ENCODE data around the gene PLB1.

Gene PLB1

GRCh38 chr2:28639092-28639691, 143.3 kb downstream of the PLB1 start:
- TF ChIP-seq SPI1 (IDR thresholded peaks at IDR 0.05; ENCODE audit: low read depth, low read length) (no peak), POU2F2 (IDR thresholded peaks at IDR 0.05; ENCODE audit: low read depth, low read length) (no peak), TAF1 (IDR thresholded peaks at IDR 0.05; ENCODE audit: low read depth, low read length) (no peak), PAX5 (IDR thresholded peaks at IDR 0.05; ENCODE audit: insufficient read depth, low read length, severe bottlenecking) (no peak), POLR2A (IDR thresholded peaks at IDR 0.05; ENCODE audit: low read depth, low read length) (no peak), POLR2AphosphoS5 (IDR thresholded peaks at IDR 0.05; ENCODE audit: low read depth, low read length) (no peak)
- FAIRE-seq (no peak), DNase-seq (ENCODE audit: insufficient read length, low spot score) (no peak)

GRCh38 chr2:28639836-28640235, 144.0 kb downstream of the PLB1 start:
- DNase-seq (ENCODE audit: insufficient read length, low spot score) (no peak), FAIRE-seq (no peak)

GRCh38 chr2:28640260-28640907, 144.5 kb downstream of the PLB1 start:
- FAIRE-seq: no peak
- TF ChIP-seq POU2F2 (IDR thresholded peaks at IDR 0.05; ENCODE audit: low read depth, low read length): no peak
- TF ChIP-seq SPI1 (IDR thresholded peaks at IDR 0.05; ENCODE audit: low read depth, low read length): no peak
- no peak for TF ChIP-seq PAX5 (IDR thresholded peaks at IDR 0.05; ENCODE audit: insufficient read depth, low read length, severe bottlenecking)
- no peak for TF ChIP-seq POLR2AphosphoS5 (IDR thresholded peaks at IDR 0.05; ENCODE audit: low read depth, low read length)
- TF ChIP-seq TAF1 (IDR thresholded peaks at IDR 0.05; ENCODE audit: low read depth, low read length): no peak
- TF ChIP-seq POLR2A (IDR thresholded peaks at IDR 0.05; ENCODE audit: low read depth, low read length): no peak

More at GRCh38 chr2:28639836-28640235, 144.0 kb downstream of the PLB1 start:
- TF ChIP-seq SPI1 (IDR thresholded peaks at IDR 0.05; ENCODE audit: low read depth, low read length) (no peak), POLR2A (IDR thresholded peaks at IDR 0.05; ENCODE audit: low read depth, low read length) (no peak), POLR2AphosphoS5 (IDR thresholded peaks at IDR 0.05; ENCODE audit: low read depth, low read length) (no peak), PAX5 (IDR thresholded peaks at IDR 0.05; ENCODE audit: insufficient read depth, low read length, severe bottlenecking) (no peak), TAF1 (IDR thresholded peaks at IDR 0.05; ENCODE audit: low read depth, low read length) (no peak), POU2F2 (IDR thresholded peaks at IDR 0.05; ENCODE audit: low read depth, low read length) (no peak)

GRCh38 chr2:28640908-28641300, 145.0 kb downstream of the PLB1 start:
- FAIRE-seq (no peak), DNase-seq (ENCODE audit: insufficient read length, low spot score) (no peak)
- TF ChIP-seq SPI1 (IDR thresholded peaks at IDR 0.05; ENCODE audit: low read depth, low read length): no peak
- no peak for TF ChIP-seq POU2F2 (IDR thresholded peaks at IDR 0.05; ENCODE audit: low read depth, low read length)
- no peak for TF ChIP-seq POLR2AphosphoS5 (IDR thresholded peaks at IDR 0.05; ENCODE audit: low read depth, low read length)
- no peak for TF ChIP-seq TAF1 (IDR thresholded peaks at IDR 0.05; ENCODE audit: low read depth, low read length)
- no peak for TF ChIP-seq POLR2A (IDR thresholded peaks at IDR 0.05; ENCODE audit: low read depth, low read length)
- TF ChIP-seq PAX5 (IDR thresholded peaks at IDR 0.05; ENCODE audit: insufficient read depth, low read length, severe bottlenecking): no peak

More at GRCh38 chr2:28640260-28640907, 144.5 kb downstream of the PLB1 start:
- DNase-seq (ENCODE audit: insufficient read length, low spot score): no peak

GRCh38 chr2:28642796-28643195, 146.9 kb downstream of the PLB1 start:
- TF ChIP-seq POLR2A (IDR thresholded peaks at IDR 0.05; ENCODE audit: low read depth, low read length): no peak
- TF ChIP-seq TAF1 (IDR thresholded peaks at IDR 0.05; ENCODE audit: low read depth, low read length): no peak
- TF ChIP-seq POU2F2 (IDR thresholded peaks at IDR 0.05; ENCODE audit: low read depth, low read length): no peak
- no peak for TF ChIP-seq SPI1 (IDR thresholded peaks at IDR 0.05; ENCODE audit: low read depth, low read length)
- TF ChIP-seq POLR2AphosphoS5 (IDR thresholded peaks at IDR 0.05; ENCODE audit: low read depth, low read length): no peak
- no peak for TF ChIP-seq PAX5 (IDR thresholded peaks at IDR 0.05; ENCODE audit: insufficient read depth, low read length, severe bottlenecking)

GRCh38 chr2:28643327-28643726, 147.5 kb downstream of the PLB1 start:
- DNase-seq (ENCODE audit: insufficient read length, low spot score) (no peak), FAIRE-seq (no peak)
- no peak for TF ChIP-seq POLR2AphosphoS5 (IDR thresholded peaks at IDR 0.05; ENCODE audit: low read depth, low read length)
- TF ChIP-seq SPI1 (IDR thresholded peaks at IDR 0.05; ENCODE audit: low read depth, low read length): no peak
- TF ChIP-seq POLR2A (IDR thresholded peaks at IDR 0.05; ENCODE audit: low read depth, low read length): no peak
- no peak for TF ChIP-seq TAF1 (IDR thresholded peaks at IDR 0.05; ENCODE audit: low read depth, low read length)
- no peak for TF ChIP-seq POU2F2 (IDR thresholded peaks at IDR 0.05; ENCODE audit: low read depth, low read length)
- TF ChIP-seq PAX5 (IDR thresholded peaks at IDR 0.05; ENCODE audit: insufficient read depth, low read length, severe bottlenecking): no peak

More at GRCh38 chr2:28642796-28643195, 146.9 kb downstream of the PLB1 start:
- FAIRE-seq (no peak), DNase-seq (ENCODE audit: insufficient read length, low spot score) (no peak)

GRCh38 chr2:28643911-28644334, 148.1 kb downstream of the PLB1 start:
- no peak for TF ChIP-seq POLR2AphosphoS5 (IDR thresholded peaks at IDR 0.05; ENCODE audit: low read depth, low read length)
- no peak for TF ChIP-seq POU2F2 (IDR thresholded peaks at IDR 0.05; ENCODE audit: low read depth, low read length)
- TF ChIP-seq TAF1 (IDR thresholded peaks at IDR 0.05; ENCODE audit: low read depth, low read length): no peak
- TF ChIP-seq POLR2A (IDR thresholded peaks at IDR 0.05; ENCODE audit: low read depth, low read length): no peak
- no peak for TF ChIP-seq SPI1 (IDR thresholded peaks at IDR 0.05; ENCODE audit: low read depth, low read length)
- no peak for TF ChIP-seq PAX5 (IDR thresholded peaks at IDR 0.05; ENCODE audit: insufficient read depth, low read length, severe bottlenecking)
- FAIRE-seq (no peak), DNase-seq (ENCODE audit: insufficient read length, low spot score) (no peak)

- TF ChIP-seq SPI1 (IDR thresholded peaks at IDR 0.05; ENCODE audit: low read depth, low read length): no peak
- no peak for TF ChIP-seq POLR2AphosphoS5 (IDR thresholded peaks at IDR 0.05; ENCODE audit: low read depth, low read length)
- no peak for TF ChIP-seq POLR2A (IDR thresholded peaks at IDR 0.05; ENCODE audit: low read depth, low read length)
- TF ChIP-seq TAF1 (IDR thresholded peaks at IDR 0.05; ENCODE audit: low read depth, low read length): no peak
- no peak for TF ChIP-seq PAX5 (IDR thresholded peaks at IDR 0.05; ENCODE audit: insufficient read depth, low read length, severe bottlenecking)
- no peak for TF ChIP-seq POU2F2 (IDR thresholded peaks at IDR 0.05; ENCODE audit: low read depth, low read length)
- DNase-seq (ENCODE audit: insufficient read length, low spot score) (no peak), FAIRE-seq (no peak)
Observed at GRCh38 chr2:28644760-28645159, 148.9 kb downstream of the PLB1 start.

- no peak for TF ChIP-seq TAF1 (IDR thresholded peaks at IDR 0.05; ENCODE audit: low read depth, low read length)
- FAIRE-seq: no peak
- no peak for DNase-seq (ENCODE audit: insufficient read length, low spot score)
Observed at GRCh38 chr2:28645553-28645952, 149.7 kb downstream of the PLB1 start.

Measured in GM12891 (cell line).